CD4-positive, alpha-beta T cell (primary cell): ENCODE results near the gene KCTD10. TPM values are rescaled to one million over a fixed set of nuclear protein-coding genes. Genes with fewer than 3 reads are reported as not detected.

Experiments
- ATAC-seq: fragments of 200-7000 bp; cut with Tn5 transposase; one replicate; pipeline ENCODE4 v1.10.0; 2022; ENCODE audit warnings: mild to moderate bottlenecking; ENCODE audit not compliant: poor library complexity
- CTCF ChIA-PET: fragments of 350-600 bp; sonication (Branson Sonifier 250); formaldehyde crosslinking; loops from one replicate; lab custom pipeline; 2021; ENCODE audit warnings: antibody characterized with exemption, inconsistent platforms; lab: Charles Lee
- POLR2A ChIA-PET: fragments of 350-600 bp; sonication (Branson Sonifier 250); formaldehyde crosslinking; loops from one replicate; lab custom pipeline; 2021; ENCODE audit warnings: antibody characterized with exemption, inconsistent platforms; lab: Charles Lee
- DNase-seq, 14 experiments: peaks; one replicate each; pipeline ENCODE4 v3.0.0-alpha.2; 2013 to 2020; ENCODE audit warnings: mixed read lengths in 2 of 14
- H3K27ac ChIP-seq, 2 donors: one replicate each; pipeline versions ENCODE4 v1.5.1 to v1.7.0; 2013; ENCODE audit warnings: low read length in 2 of 2, low read depth in 1 of 2, mild to moderate bottlenecking in 1 of 2
- H3K27me3 ChIP-seq, 2 experiments: 1 replicate in 1 of 2; 2 replicates in 1 of 2; pipeline versions ENCODE4 v1.6.1 to v1.7.0; 2013; ENCODE audit warnings: low read length in 2 of 2, control low read depth in 1 of 2, mild to moderate bottlenecking in 1 of 2, moderate library complexity in 1 of 2; ENCODE audit not compliant: insufficient read depth in 2 of 2, control insufficient read depth in 1 of 2
- H3K36me3 ChIP-seq: one replicate; pipeline ENCODE4 v1.6.1; 2013; ENCODE audit warnings: low read length, control low read depth; ENCODE audit not compliant: insufficient read depth
- H3K4me1 ChIP-seq: one replicate; pipeline ENCODE4 v1.6.1; 2013; ENCODE audit warnings: low read length, control low read depth; ENCODE audit not compliant: insufficient read depth
- H3K4me3 ChIP-seq: one replicate; pipeline ENCODE4 v1.5.1; 2013; ENCODE audit warnings: mild to moderate bottlenecking, low read length, moderate library complexity
- H3K9me3 ChIP-seq, 2 experiments: 1 replicate in 1 of 2; 2 replicates in 1 of 2; pipeline versions ENCODE4 v1.6.1 to v1.7.0; 2013; ENCODE audit warnings: low read length in 2 of 2, mild to moderate bottlenecking in 2 of 2, control low read depth in 1 of 2, moderate library complexity in 1 of 2; ENCODE audit not compliant: control insufficient read depth in 1 of 2, insufficient read depth in 1 of 2
- H3K27ac Mint-ChIP-seq: one replicate; pipeline ENCODE4 v1.8.0; 2020; ENCODE audit warnings: mixed read lengths
- H3K27me3 Mint-ChIP-seq: one replicate; pipeline ENCODE4 v1.8.0; 2021; ENCODE audit warnings: mixed read lengths
- H3K36me3 Mint-ChIP-seq: one replicate; pipeline ENCODE4 v1.8.0; 2021; ENCODE audit warnings: low read depth, mixed read lengths
- H3K4me1 Mint-ChIP-seq: one replicate; pipeline ENCODE4 v1.8.0; 2021; ENCODE audit warnings: low read depth, mixed read lengths
- H3K4me3 Mint-ChIP-seq: one replicate; pipeline ENCODE4 v1.8.0; 2020; ENCODE audit warnings: mild to moderate bottlenecking, mixed read lengths
- H3K9me3 Mint-ChIP-seq: one replicate; pipeline ENCODE4 v1.8.0; 2020; ENCODE audit warnings: mixed read lengths
- CTCF ChIP-seq: fragments of 200-600 bp; IDR thresholded peaks from one replicate; pipeline ENCODE4 v1.8.0; 2022; ENCODE audit warnings: antibody characterized with exemption, mild to moderate bottlenecking
- intact Hi-C, 2 experiments: fragments of 100-400 bp; cut with DNase I in 1 of 2; cut with micrococcal nuclease in 1 of 2; formaldehyde crosslinking; loops; one replicate each; pipeline versions ENCODE4 v1.15.1 to v1.9.0; 2023 to 2025; cut with DNase I, micrococcal nuclease
- total RNA-seq, 174 experiments: library from RNA in 2 of 174; stranded (reverse) in 2 of 174; gene quantifications; one replicate each; pipeline ENCODE4 v1.2.3 and lab custom pipeline; 2021 to 2026

The KCTD10 gene
- total RNA-seq, 2 experiments from 2014 or later = 24.2 to 26.1 TPM

DNA sequence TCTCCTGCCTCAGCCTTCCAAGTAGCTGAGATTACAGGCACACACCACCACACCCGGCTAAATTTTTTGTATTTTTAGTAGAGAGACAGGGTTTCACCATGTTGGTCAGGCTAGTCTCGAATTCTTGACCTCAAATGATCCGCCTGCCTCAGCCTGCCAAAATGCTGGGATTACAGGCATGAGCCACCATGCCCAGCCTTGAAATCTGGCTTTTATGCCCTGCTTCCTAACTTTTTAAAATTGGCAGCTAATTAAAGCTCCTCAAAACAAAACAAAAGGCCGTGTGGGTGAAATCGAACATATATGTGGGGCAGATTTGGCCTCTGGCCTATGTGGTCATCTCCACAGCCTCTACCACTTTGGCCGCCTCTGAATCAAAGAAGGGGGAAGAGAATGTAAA is 37.9 kb downstream of the KCTD10 start:
- Mint-ChIP-seq H3K9me3 (no peaks in the 10 kb centered on the region), H3K4me1 (no peaks in the 10 kb centered on the region), H3K36me3 (peaks cover 1% of the 10 kb centered on the region), H3K27ac (no peak overlapping the region), H3K27me3 (no peaks in the 10 kb centered on the region), H3K4me3 (no peak overlapping the region)
- no peak for ATAC-seq
- ChIA-PET CTCF (interaction anchor here (2.0 kb wide), 1 partner anchor 11 kb away, joined by 5 read pairs; no protein-coding TSS in a partner anchor), POLR2A (no interaction called here)
- DNase-seq = no peak
- H3K27me3 ChIP-seq = no peaks in the 10 kb centered on the region
- no peak for TF ChIP-seq CTCF
- H3K27ac ChIP-seq = no peak overlapping the region
- no peaks in the 10 kb centered on the region for H3K36me3 ChIP-seq
- no peak overlapping the region for H3K4me3 ChIP-seq
- intact Hi-C loops = no loop called here
- no peaks in the 10 kb centered on the region for H3K4me1 ChIP-seq
- no peaks in the 10 kb centered on the region for H3K9me3 ChIP-seq

DNA sequence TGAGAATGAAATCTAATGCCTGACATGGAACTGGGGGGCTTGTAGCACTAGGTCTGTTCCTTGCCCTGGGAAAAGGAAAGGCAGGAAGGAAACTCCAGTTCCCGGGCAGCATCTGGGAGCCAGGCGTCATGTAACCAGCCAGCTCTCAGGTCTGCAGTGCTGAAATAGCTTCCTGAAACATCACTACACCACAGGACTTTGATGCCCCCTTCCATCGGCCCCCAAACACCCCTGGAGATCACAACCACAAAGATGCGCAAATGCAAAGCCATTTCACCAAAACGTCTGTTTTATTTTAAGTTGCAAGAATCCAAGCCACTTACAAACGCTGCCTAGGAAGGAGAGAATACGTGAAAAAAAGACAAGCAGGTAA is 40.9 kb downstream of the KCTD10 start:
- H3K36me3 Mint-ChIP-seq = no peaks in the 10 kb centered on the region
- ATAC-seq (no peak), DNase-seq (no peak)
- H3K4me3 Mint-ChIP-seq = no peak overlapping the region
- H3K9me3 Mint-ChIP-seq = no peaks in the 10 kb centered on the region
- H3K27me3 Mint-ChIP-seq = no peaks in the 10 kb centered on the region
- Histone ChIP-seq H3K4me1 (peaks cover 7% of the 10 kb centered on the region), H3K27me3 (no peaks in the 10 kb centered on the region), H3K9me3 (no peaks in the 10 kb centered on the region), H3K36me3 (no peaks in the 10 kb centered on the region), H3K27ac (no peak overlapping the region), H3K4me3 (no peak overlapping the region)
- TF ChIP-seq CTCF = no peak
- CTCF ChIA-PET = no interaction called here
- intact Hi-C loops = no loop called here
- POLR2A ChIA-PET = interaction anchor here (1.5 kb wide), 1 partner anchor 41 kb away, joined by 4 read pairs; the partner anchor contains the start of genes KCTD10 and UBE3B
- no peak overlapping the region for H3K27ac Mint-ChIP-seq
- H3K4me1 Mint-ChIP-seq = peaks cover 11% of the 10 kb centered on the region

DNA sequence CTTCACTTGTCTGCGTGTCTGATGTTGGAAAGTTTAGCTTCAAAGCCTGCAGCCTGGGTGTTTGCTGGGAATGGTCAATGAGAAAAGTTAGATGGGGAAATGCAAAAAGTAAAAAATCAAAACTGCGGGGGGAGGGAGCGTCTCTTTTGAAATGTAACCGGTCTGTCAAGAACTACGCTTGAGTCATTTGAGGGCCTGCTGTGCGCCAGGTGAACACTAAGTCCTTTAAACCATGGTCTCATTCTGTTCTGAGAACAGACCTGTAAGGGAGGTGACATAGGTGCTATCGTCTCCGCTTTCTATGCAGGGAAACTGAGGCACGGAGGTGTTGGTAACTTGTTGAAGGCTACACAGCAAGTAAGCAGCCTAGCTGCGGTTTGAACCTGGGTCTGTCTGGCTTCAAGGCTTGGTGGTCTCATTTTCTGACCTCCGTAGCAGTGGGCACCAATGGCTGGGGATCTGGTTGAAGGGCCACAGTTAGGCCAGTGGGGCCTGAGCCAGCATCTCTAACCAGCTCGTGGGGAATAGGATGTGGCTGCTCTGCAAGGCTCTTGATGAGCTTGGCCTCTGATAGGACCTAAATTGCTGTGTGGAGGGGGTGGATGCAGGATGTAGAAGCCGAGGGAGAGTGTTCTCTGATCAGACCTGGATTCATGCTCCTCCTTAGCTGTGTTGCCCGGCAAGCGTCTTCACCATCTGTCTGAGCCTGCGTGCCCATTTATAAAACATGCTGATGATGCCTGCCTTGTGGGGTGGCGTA is 41.5 kb downstream of the KCTD10 start:
- no peaks in the 10 kb centered on the region for H3K9me3 Mint-ChIP-seq
- no peaks in the 10 kb centered on the region for H3K36me3 Mint-ChIP-seq
- no peak overlapping the region for H3K4me3 Mint-ChIP-seq
- no peak for DNase-seq
- no peaks in the 10 kb centered on the region for H3K36me3 ChIP-seq
- H3K27ac ChIP-seq = no peak overlapping the region
- no peak overlapping the region for H3K27ac Mint-ChIP-seq
- intact Hi-C loops = no loop called here
- ChIA-PET CTCF (no interaction called here), POLR2A (interaction anchor here (1.5 kb wide), 1 partner anchor 41 kb away, joined by 4 read pairs; the partner anchor contains the start of genes KCTD10 and UBE3B)
- H3K4me1 Mint-ChIP-seq = peaks cover 11% of the 10 kb centered on the region
- no peaks in the 10 kb centered on the region for H3K27me3 Mint-ChIP-seq
- H3K9me3 ChIP-seq = no peaks in the 10 kb centered on the region
- H3K4me1 ChIP-seq = peaks cover 7% of the 10 kb centered on the region
- ATAC-seq = no peak
- no peak for TF ChIP-seq CTCF
- no peaks in the 10 kb centered on the region for H3K27me3 ChIP-seq
- H3K4me3 ChIP-seq = no peak overlapping the region
